HG02642 (cell line): ENCODE measurements around the gene BAZ1B.
"Not testable (repeated sequence)": the region's sequence is repeated elsewhere in the genome, so short reads cannot be mapped to it uniquely, and the experiment has no call there.

Experiments
- ATAC-seq: cut with Tn5 transposase; IDR thresholded peaks from one replicate; pipeline ENCODE4 v1.9.1; 2021; ENCODE audit warnings: mild to moderate bottlenecking; ENCODE audit not compliant: unreplicated experiment, poor library complexity

The BAZ1B gene

GRCh38 chr7:73432676-73433075 is 89.4 kb downstream of the BAZ1B start:
- no peak for ATAC-seq

DNA sequence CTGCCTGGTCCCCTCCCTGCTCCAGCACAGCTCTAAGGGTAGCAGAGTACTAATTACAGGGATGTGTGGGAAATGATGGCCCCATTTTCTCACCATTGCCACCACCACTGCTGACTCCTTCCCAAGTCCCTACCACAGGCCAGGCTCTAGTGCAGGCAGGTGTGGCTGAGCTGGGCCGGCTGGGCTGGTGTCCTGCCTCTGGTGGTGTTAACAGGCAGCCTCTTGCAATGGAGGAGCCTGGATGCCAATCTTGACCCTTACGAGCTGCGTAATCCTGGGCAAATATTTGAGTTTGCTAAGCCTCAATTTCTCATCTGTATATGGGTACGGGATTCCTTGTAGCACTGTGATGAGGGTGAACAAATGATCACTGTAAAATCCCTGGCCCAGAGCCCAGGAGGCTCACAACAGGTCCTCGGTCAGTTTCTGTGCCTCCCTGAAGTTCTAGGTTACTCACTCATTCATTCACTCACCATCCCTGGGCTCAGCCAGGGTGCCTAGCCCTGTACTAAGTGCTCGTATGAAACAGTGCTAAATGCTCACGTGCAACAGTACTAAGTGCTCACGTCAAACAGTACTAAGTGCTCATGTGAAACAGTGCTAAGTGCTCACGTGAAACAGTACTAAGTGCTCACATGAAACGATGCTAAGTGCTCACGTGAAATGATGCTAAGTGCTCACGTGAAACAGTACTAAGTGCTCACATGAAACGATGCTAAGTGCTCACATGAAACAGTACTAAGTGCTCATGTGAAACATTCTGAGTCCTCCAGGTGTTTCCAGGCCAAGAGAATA is 90.9 kb downstream of the BAZ1B start:
- no peak for ATAC-seq

DNA sequence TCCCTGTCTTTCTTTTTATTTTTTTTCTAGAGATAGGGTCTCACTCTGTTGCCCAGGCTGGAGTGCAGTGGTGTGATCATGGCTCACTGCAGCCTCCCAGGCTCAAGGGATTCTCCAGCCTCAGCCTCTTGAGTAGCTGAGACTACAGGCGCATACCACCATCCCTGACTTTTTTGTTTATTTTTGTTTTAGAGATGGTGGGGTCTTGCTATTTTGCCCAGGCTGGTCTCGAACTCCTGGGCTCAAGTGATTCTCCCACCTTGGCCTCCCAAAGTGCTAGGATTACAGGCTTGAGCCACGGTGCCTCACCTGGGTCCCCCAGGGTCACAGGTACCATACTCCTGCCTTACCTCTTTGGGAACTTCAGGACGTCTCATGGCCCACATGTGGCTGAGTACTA is 91.6 kb downstream of the BAZ1B start:
- ATAC-seq: not testable (repeated sequence)

GRCh38 chr7:73429622-73430505 is 92.2 kb downstream of the BAZ1B start:
- no peak for ATAC-seq

DNA sequence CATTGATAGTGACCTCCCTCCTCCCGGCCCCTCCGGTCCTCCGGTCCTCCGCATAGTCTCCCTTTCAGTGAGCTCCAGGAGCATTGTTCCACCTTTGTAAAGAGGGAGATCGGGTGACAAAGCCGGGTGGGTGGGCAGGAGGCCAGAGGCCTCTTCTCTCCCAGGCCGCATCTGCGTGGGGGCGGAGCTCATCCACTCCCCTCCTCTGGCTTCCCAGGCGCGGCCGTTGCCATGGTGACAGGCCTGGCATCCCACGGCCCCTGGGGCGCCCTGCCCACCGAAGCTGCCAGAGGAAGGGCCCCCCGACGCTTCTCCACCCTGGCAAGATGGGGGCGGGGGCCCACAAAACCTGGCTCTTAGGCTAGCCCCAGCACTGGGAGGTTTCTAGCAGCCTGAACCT is 92.9 kb downstream of the BAZ1B start:
- no peak for ATAC-seq

- ATAC-seq: no peak
These were observed 93.9 kb downstream of the BAZ1B start for GRCh38 chr7:73427902-73428787.

GRCh38 chr7:73426016-73426415 is 96.1 kb downstream of the BAZ1B start:
- no peak for ATAC-seq

DNA sequence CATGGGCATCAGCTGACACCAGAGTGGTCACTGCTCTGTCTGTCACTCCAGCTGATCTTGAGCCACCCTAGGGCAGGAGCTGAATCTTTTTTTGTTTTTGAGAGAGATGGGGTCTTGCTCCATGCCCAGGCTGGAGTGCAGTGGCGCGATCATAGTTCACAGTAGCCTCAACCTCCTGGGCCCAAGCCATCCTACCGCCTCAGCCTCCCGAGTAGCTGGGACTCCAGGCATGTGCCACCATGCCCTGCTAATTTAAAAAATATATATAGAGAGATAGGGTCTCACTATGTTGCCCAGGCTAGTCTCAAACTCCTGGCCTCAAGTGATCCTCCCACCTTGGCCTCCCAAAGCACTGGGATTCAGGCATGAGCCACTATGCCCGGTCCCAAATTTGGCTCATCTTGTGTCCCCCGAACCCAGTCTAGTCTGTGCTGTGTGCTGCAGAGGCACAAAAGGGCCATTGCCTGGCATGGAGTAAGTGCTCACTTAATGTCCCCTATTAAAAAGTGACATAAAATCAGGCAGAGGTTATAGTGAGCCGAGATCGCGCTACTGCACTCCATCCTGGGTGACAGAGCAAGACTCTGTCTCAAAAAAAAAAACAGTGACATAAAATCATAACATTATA is 96.6 kb downstream of the BAZ1B start:
- ATAC-seq: no peak

GRCh38 chr7:73424489-73424885 is 97.6 kb downstream of the BAZ1B start:
- no peak for ATAC-seq

- ATAC-seq: peak; percentile 60
These were observed 98.3 kb downstream of the BAZ1B start for GRCh38 chr7:73423519-73424488.

- ATAC-seq: not testable (repeated sequence)
These were observed 101.5 kb downstream of the BAZ1B start for GRCh38 chr7:73420610-73421009.

- not testable (repeated sequence) for ATAC-seq
These were observed 102.1 kb downstream of the BAZ1B start for GRCh38 chr7:73420016-73420415.

GRCh38 chr7:73418113-73418703 is 103.9 kb downstream of the BAZ1B start:
- no peak for ATAC-seq

DNA sequence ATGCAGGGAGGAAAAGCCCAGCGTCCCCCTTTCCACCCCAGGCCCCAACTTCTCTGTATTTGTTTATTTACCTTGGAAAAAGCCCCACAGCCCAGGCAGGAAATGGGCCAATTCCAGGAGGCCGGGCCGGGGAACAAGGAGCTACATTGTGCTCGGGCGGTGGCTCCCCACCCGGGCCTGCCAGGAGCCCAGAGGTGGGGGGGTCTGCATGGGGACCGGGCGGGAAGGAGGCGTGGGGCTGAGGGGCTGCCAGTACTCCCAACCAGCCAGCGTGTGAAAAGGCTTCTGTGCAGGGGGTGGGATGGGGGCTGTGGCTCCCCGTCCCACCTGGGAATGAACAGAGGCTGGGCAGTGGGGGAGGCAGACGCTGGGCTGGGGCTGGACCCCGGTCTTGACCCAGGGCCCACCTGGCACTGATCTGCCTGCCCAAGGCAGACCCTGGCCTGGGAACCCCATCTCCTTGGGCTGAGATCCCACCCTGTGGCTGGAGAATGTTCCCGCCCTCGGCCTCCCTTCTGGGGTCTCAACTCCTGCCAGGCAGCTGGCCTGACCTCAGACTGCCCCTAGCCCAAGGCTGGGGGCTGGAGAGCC is 111.5 kb downstream of the BAZ1B start:
- not testable (repeated sequence) for ATAC-seq

DNA sequence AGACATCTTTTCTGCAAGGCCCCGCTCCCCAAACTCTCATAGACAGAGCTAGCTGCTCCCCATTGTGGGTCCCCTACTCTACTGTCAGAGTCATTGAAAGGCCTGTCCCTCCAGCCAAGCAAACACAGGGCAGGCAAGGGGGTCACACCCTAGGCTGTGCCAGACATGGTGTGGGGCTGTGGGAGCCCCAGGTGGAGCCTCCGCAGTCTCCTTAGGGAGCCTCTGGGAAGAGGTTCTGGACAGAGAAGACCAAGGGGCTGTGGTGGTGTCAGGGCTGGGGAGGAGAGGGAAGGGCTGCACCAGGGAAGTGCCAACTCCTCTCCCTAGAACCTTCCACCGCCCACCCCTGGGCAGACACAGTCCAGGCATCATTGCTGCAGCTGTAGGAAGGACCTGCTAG is 117.2 kb downstream of the BAZ1B start:
- not testable (repeated sequence) for ATAC-seq

DNA sequence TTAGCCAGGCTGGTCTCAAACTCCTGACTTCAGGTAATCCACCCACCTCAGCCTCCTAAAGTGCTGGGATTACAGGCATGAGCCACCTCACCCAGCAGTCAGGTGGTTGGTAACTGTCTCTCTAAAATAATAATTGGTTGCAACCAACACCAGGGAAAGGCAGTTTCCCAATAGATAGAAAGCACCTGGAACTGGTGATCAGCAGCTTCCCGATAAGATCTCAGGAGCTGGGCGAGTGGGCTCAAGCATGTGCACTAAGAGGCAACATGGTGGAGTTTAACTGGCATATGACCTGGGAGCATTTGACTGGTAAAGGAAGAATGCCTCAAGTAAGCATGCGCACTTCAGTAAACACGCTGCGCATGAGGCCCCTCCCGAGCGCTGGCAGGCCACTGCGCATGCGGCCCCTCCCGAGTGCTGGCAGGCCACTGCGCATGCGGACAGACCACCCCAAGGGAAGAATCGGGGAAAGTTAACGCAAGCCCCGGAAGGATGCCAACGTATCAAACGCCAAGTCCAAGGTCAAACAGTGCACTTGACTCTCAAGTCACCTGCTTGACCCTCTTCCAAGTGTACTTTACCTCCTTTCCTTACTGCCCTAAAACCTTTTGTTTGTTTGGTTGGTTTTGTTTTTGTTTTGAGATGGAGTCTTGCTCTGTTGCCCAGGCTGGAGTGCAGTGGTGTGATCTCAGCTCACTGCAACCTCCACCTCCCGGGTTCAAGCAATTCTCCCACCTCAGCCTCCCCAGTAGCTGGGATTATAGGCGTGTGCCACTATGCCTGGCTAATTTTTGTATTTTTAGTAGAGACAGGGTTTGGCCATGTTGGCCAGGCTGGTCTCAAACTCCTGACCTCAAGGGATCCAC is 122.7 kb downstream of the BAZ1B start:
- peak; percentile 61 for ATAC-seq
